A549 (cell line): ENCODE results near the gene CACNB1. TPM values are rescaled to one million over a fixed set of nuclear protein-coding genes. Genes with fewer than 3 reads are reported as not detected.

Experiments used
- ATAC-seq, 2 experiments: fragments of 200-7000 bp in 1 of 2; fragments of >200 bp in 1 of 2; cut with Nextera tagmentation in 1 of 2; cut with Tn5 transposase in 1 of 2; 3 replicates each; pipeline versions ENCODE4 v1.8.0 to v1.9.1; 2018 to 2020; ENCODE audit warnings: mild to moderate bottlenecking in 1 of 2, moderate library complexity in 1 of 2
- CTCF ChIA-PET: fragments of 300-600 bp; sonication (Branson Sonifier 250); formaldehyde crosslinking; extraction: SDS; loops from one replicate; lab custom pipeline; 2021; ENCODE audit warnings: antibody characterized with exemption, inconsistent platforms; lab: Yijun Ruan, JAX
- POLR2A ChIA-PET: fragments of 350-600 bp; formaldehyde crosslinking; extraction: SDS; loops from one replicate; lab custom pipeline; 2021; ENCODE audit warnings: antibody characterized with exemption, inconsistent platforms; lab: Yijun Ruan, JAX
- DNase-seq, 2 experiments: peaks; one replicate each; pipeline versions ENCODE4 v3.0.0 to v3.0.0-alpha.2; 2011 to 2016; ENCODE audit warnings: low read depth in 1 of 2, low spot score in 1 of 2
- FAIRE-seq: peaks from 2 replicates; lab custom pipeline; 2011; peaks lifted over from hg19 to GRCh38; lab: Jason Lieb, UNC
- H3K27ac ChIP-seq, 2 experiments: fragments of >200 bp; sonication (Bioruptor Twin); formaldehyde crosslinking; 3 replicates each; pipeline ENCODE4 v1.5.1; 2016 to 2017
- H3K4me1 ChIP-seq: fragments of >200 bp; sonication (Bioruptor Twin); formaldehyde crosslinking; 3 replicates; pipeline ENCODE4 v1.6.1; 2016
- H3K4me2 ChIP-seq: fragments of >200 bp; sonication (Bioruptor Twin); formaldehyde crosslinking; 3 replicates; pipeline ENCODE4 v1.6.1; 2016
- H3K4me3 ChIP-seq: fragments of >200 bp; sonication (Bioruptor Twin); formaldehyde crosslinking; 3 replicates; pipeline ENCODE4 v1.5.1; 2016
- H3K9me3 ChIP-seq: fragments of >200 bp; sonication (Bioruptor Twin); formaldehyde crosslinking; 3 replicates; pipeline ENCODE4 v1.6.1; 2016
- BCL3 ChIP-seq: fragments of >200 bp; sonication (Bioruptor Twin); formaldehyde crosslinking; IDR thresholded peaks from 3 replicates; pipeline ENCODE4 v1.6.1; 2016
- CBX2 ChIP-seq: fragments of 200-600 bp; sonication (generic); IDR thresholded peaks from 2 replicates; pipeline ENCODE4 v1.6.1; 2016; ENCODE audit warnings: low read depth, mild to moderate bottlenecking, borderline replicate concordance
- CBX8 ChIP-seq: fragments of 200-600 bp; sonication (generic); IDR thresholded peaks from 2 replicates; pipeline ENCODE4 v1.6.1; 2016
- CEBPB ChIP-seq, 2 experiments: fragments of >200 bp in 1 of 2; sonication (Bioruptor Twin) in 1 of 2; formaldehyde crosslinking in 1 of 2; IDR thresholded peaks; 2 replicates each; pipeline ENCODE4 v1.6.1; 2012 to 2016
- ESRRA ChIP-seq: fragments of 150-350 bp; IDR thresholded peaks from 2 replicates; pipeline ENCODE4 v1.6.1; 2014; ENCODE audit warnings: mild to moderate bottlenecking, low read length, borderline replicate concordance
- FOSL2 ChIP-seq, 2 experiments: fragments of 450-650 bp in 1 of 2; fragments of >200 bp in 1 of 2; sonication (Bioruptor Twin) in 1 of 2; formaldehyde crosslinking; IDR thresholded peaks; 2 replicates each; pipeline versions ENCODE4 v1.5.0 to v1.6.1; 2016 to 2020; ENCODE audit warnings: mild to moderate bottlenecking in 1 of 2, moderate library complexity in 1 of 2
- FOXS1 ChIP-seq: fragments of 250-450 bp; sonication (Bioruptor Pico); IDR thresholded peaks from 2 replicates; pipeline ENCODE4 v1.5.0; 2020; ENCODE audit warnings: mild to moderate bottlenecking, moderate library complexity
- GATA3 ChIP-seq: IDR thresholded peaks from 2 replicates; pipeline ENCODE4 v1.6.1; 2012; ENCODE audit warnings: borderline replicate concordance
- KDM5A ChIP-seq: fragments of 200-600 bp; sonication (generic); IDR thresholded peaks from 2 replicates; pipeline ENCODE4 v1.6.1; 2016; ENCODE audit warnings: antibody characterized with exemption, mild to moderate bottlenecking
- MAFK ChIP-seq: fragments of 450-650 bp; IDR thresholded peaks from 2 replicates; pipeline ENCODE4 v1.6.1; 2014; ENCODE audit not compliant: partially characterized antibody
- MAZ ChIP-seq: fragments of 150-350 bp; IDR thresholded peaks from 2 replicates; pipeline ENCODE4 v1.6.1; 2014; ENCODE audit warnings: antibody characterized with exemption, low read depth, low read length, borderline replicate concordance
- NFE2L2 ChIP-seq: fragments of 150-350 bp; conservative IDR thresholded peaks from 2 replicates; pipeline ENCODE4 v1.6.1; 2014; ENCODE audit warnings: low read length
- NPAS2 ChIP-seq: fragments of 250-450 bp; sonication (Bioruptor Pico); IDR thresholded peaks from 2 replicates; pipeline ENCODE4 v1.8.0; 2022; ENCODE audit warnings: mild to moderate bottlenecking, moderate library complexity, borderline replicate concordance
- PHF8 ChIP-seq: fragments of 200-600 bp; sonication (generic); IDR thresholded peaks from 2 replicates; pipeline ENCODE4 v1.6.1; 2016; ENCODE audit warnings: low read depth, mild to moderate bottlenecking, antibody characterized with exemption, moderate library complexity, borderline replicate concordance
- RARB ChIP-seq: fragments of 250-450 bp; sonication (Bioruptor Pico); IDR thresholded peaks from 2 replicates; pipeline ENCODE4 v1.8.0; 2021; ENCODE audit warnings: mild to moderate bottlenecking, moderate library complexity
- REST ChIP-seq: fragments of 200-600 bp; sonication (generic); IDR thresholded peaks from 2 replicates; pipeline ENCODE4 v1.6.1; 2016; ENCODE audit warnings: antibody characterized with exemption, mild to moderate bottlenecking, moderate library complexity
- SMC3 ChIP-seq: fragments of >200 bp; sonication (Bioruptor Twin); formaldehyde crosslinking; IDR thresholded peaks from 3 replicates; pipeline ENCODE4 v1.6.1; 2018; ENCODE audit warnings: inconsistent platforms
- TP53 ChIP-seq: fragments of 250-450 bp; sonication (Bioruptor Pico); IDR thresholded peaks from 2 replicates; pipeline ENCODE4 v1.5.0; 2021; ENCODE audit warnings: mild to moderate bottlenecking, moderate library complexity
- USF2 ChIP-seq: fragments of 450-650 bp; IDR thresholded peaks from 2 replicates; pipeline ENCODE4 v1.6.1; 2014; ENCODE audit warnings: antibody characterized with exemption
- ZSCAN20 ChIP-seq: fragments of 250-450 bp; sonication (Bioruptor Pico); IDR thresholded peaks from 2 replicates; pipeline ENCODE4 v1.8.0; 2022; ENCODE audit warnings: mild to moderate bottlenecking, moderate library complexity
- WGBS: methylation state at CpG from one replicate; pipeline ENCODE4 v1.1.6; 2017; ENCODE audit errors: missing lambda C conversion rate; 5-methylcytosine and 5-hydroxymethylcytosine counted together
- polyA plus RNA-seq, 4 experiments: library from polyadenylated mRNA; depleted of rRNA in 3 of 4; stranded (reverse); fragments of >200 nt; fragmentation: RNase III in 1 of 4; extraction: RNeasy Plus Mini Kit Qiagen cat#74134 plus additional on column Dnase treatment in 1 of 4; gene quantifications; 2 replicates in 3 of 4; 3 replicates in 1 of 4; pipeline ENCODE4 v1.2.3, GENCODE V29; 2011 to 2017

Gene CACNB1
- polyA plus RNA-seq, 2 of the 4 experiments (the other 2 are of a cell fraction): 3.6 to 3.9 TPM

GRCh38 chr17:39134878-39135277 lies 62.6 kb downstream of the CACNB1 start:
- FAIRE-seq: no peak
- Histone ChIP-seq H3K27ac (no peak overlapping the region), H3K9me3 (no peaks in the 10 kb centered on the region), H3K4me1 (0 out of 3 replicates have a peak, but pooled peaks cover 8% of the 10 kb centered on the region), H3K4me2 (no peak overlapping the region), H3K4me3 (no peak overlapping the region)
- POLR2A ChIA-PET: no interaction called here
- CTCF ChIA-PET: interaction anchor here (0.9 to 2.0 kb wide), 8 partner anchors 10 to 152 kb away, joined by 3 to 5 read pairs (median 4); no protein-coding TSS in a partner anchor
- no peak for TF ChIP-seq BCL3
- no peak for TF ChIP-seq CBX8
- TF ChIP-seq FOXS1 (CRISPR knock-in tag): no peak
- TF ChIP-seq SMC3: no peak
- no peak for TF ChIP-seq GATA3
- TF ChIP-seq CBX2: no peak
- TF ChIP-seq MAZ: no peak
- no peak for TF ChIP-seq REST
- no peak for TF ChIP-seq NFE2L2
- TF ChIP-seq MAFK: no peak
- TF ChIP-seq NPAS2 (CRISPR knock-in tag): no peak
- no peak for TF ChIP-seq KDM5A
- TF ChIP-seq ESRRA: no peak
- no peak for TF ChIP-seq ZSCAN20
- no peak for ATAC-seq
- no peak for DNase-seq
- 65% methylated on average over 6 of the region's 6 CpGs for WGBS

- no peak overlapping the region for H3K4me2 ChIP-seq
- H3K4me1 ChIP-seq: 0 out of 3 replicates have a peak, but pooled peaks cover 8% of the 10 kb centered on the region
- ChIA-PET POLR2A (no interaction called here), CTCF (no interaction called here)
- DNase-seq (peak in 1 of 2 experiments; percentile 51), FAIRE-seq (no peak), ATAC-seq (peak; percentile 60 to 65; a peak in 3 of 6 replicates)
- 93% methylated on average over 7 of the region's 7 CpGs for WGBS
- peak overlapping the region in 1 of 2 experiments; percentile 49; a peak in 3 of 6 replicates for H3K27ac ChIP-seq
- H3K9me3 ChIP-seq: no peaks in the 10 kb centered on the region
- H3K4me3 ChIP-seq: no peak overlapping the region
- TF ChIP-seq TP53 (CRISPR knock-in tag) (no peak), MAFK (peak; percentile 98), USF2 (no peak), CEBPB (IDR thresholded peaks at IDR 0.05) (no peak), NFE2L2 (peak; percentile 62), RARB (CRISPR knock-in tag) (no peak), FOSL2 (IDR thresholded peaks at IDR 0.05) (no peak), FOSL2 (CRISPR knock-in tag; IDR thresholded peaks at IDR 0.05) (0 out of 2 replicates have a peak, but pooled peaks have one; percentile 4), PHF8 (no peak)
These were observed 65.3 kb downstream of the CACNB1 start for GRCh38 chr17:39132192-39132610.
